Parathyroid adenoma (tissue), 2 donors: ENCODE measurements around the gene ADAD2.

Experiments used
- H2AFZ ChIP-seq: fragments of 300-600 bp; sonication (generic); one replicate; pipeline ENCODE4 v1.7.0; 2017; ENCODE audit warnings: antibody characterized with exemption, mild to moderate bottlenecking
- H3K27ac ChIP-seq: fragments of 300-600 bp; sonication (generic); one replicate; pipeline ENCODE4 v1.7.0; 2017
- H3K27me3 ChIP-seq: fragments of 300-600 bp; sonication (generic); one replicate; pipeline ENCODE4 v1.7.0; 2017; ENCODE audit warnings: low read length; ENCODE audit not compliant: control insufficient read depth, insufficient read depth
- H3K36me3 ChIP-seq: fragments of 300-600 bp; sonication (generic); one replicate; pipeline ENCODE4 v1.7.0; 2017; ENCODE audit warnings: low read length; ENCODE audit not compliant: control insufficient read depth, insufficient read depth
- H3K4me1 ChIP-seq: fragments of 300-600 bp; sonication (generic); one replicate; pipeline ENCODE4 v1.7.0; 2017; ENCODE audit warnings: control low read depth
- H3K4me2 ChIP-seq: fragments of 300-600 bp; sonication (generic); one replicate; pipeline ENCODE4 v1.7.0; 2017; ENCODE audit warnings: low read length
- H3K4me3 ChIP-seq: fragments of 300-600 bp; sonication (generic); one replicate; pipeline ENCODE4 v1.7.0; 2017; ENCODE audit warnings: low read depth, low read length
- H3K79me2 ChIP-seq: fragments of 300-600 bp; sonication (generic); one replicate; pipeline ENCODE4 v1.7.0; 2017; ENCODE audit warnings: control low read depth
- H3K9ac ChIP-seq: fragments of 300-600 bp; sonication (generic); one replicate; pipeline ENCODE4 v1.7.0; 2017; ENCODE audit warnings: mild to moderate bottlenecking
- H3K9me3 ChIP-seq: fragments of 300-600 bp; sonication (generic); one replicate; pipeline ENCODE4 v1.7.0; 2017; ENCODE audit warnings: low read length; ENCODE audit not compliant: control insufficient read depth
- TF ChIP-seq, protein P1 (sequence below): fragments of 300-600 bp; sonication (generic); IDR thresholded peaks from one replicate; pipeline ENCODE4 v1.7.0; 2017; ENCODE audit warnings: antibody characterized with exemption, mild to moderate bottlenecking
- donor health status: primary hyperparathyroidism.

The ADAD2 gene

DNA sequence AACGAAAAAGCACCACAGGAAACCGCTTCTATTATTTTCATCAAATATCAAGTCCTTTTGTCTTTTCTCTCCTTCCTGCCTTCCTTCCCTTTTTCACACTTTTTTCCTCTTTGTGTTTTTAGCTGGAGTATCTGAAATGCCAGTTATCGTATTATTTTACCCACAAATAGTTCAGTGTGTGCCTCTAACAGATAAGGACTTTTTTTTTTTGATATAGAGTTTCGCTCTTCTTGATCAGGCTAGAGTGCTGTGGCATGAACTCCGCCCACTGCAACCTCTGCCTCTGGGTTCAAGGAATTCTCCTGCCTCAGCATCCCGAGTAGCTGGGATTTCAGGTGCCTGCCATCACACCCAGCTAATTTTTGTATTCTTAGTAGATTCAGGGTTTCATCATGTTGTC, 35.2 kb upstream of the ADAD2 start:
- TF ChIP-seq, protein P1, sequence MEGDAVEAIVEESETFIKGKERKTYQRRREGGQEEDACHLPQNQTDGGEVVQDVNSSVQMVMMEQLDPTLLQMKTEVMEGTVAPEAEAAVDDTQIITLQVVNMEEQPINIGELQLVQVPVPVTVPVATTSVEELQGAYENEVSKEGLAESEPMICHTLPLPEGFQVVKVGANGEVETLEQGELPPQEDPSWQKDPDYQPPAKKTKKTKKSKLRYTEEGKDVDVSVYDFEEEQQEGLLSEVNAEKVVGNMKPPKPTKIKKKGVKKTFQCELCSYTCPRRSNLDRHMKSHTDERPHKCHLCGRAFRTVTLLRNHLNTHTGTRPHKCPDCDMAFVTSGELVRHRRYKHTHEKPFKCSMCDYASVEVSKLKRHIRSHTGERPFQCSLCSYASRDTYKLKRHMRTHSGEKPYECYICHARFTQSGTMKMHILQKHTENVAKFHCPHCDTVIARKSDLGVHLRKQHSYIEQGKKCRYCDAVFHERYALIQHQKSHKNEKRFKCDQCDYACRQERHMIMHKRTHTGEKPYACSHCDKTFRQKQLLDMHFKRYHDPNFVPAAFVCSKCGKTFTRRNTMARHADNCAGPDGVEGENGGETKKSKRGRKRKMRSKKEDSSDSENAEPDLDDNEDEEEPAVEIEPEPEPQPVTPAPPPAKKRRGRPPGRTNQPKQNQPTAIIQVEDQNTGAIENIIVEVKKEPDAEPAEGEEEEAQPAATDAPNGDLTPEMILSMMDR = no peak
- H3K9ac ChIP-seq = no peak overlapping the region
- H3K36me3 ChIP-seq = no peaks in the 10 kb centered on the region
- no peak overlapping the region for H2AFZ ChIP-seq
- no peak overlapping the region for H3K4me3 ChIP-seq
- H3K4me1 ChIP-seq = no peaks in the 10 kb centered on the region
- no peaks in the 10 kb centered on the region for H3K27me3 ChIP-seq
- H3K79me2 ChIP-seq = no peaks in the 10 kb centered on the region
- no peak overlapping the region for H3K27ac ChIP-seq
- H3K9me3 ChIP-seq = no peaks in the 10 kb centered on the region
- H3K4me2 ChIP-seq = no peak overlapping the region

DNA sequence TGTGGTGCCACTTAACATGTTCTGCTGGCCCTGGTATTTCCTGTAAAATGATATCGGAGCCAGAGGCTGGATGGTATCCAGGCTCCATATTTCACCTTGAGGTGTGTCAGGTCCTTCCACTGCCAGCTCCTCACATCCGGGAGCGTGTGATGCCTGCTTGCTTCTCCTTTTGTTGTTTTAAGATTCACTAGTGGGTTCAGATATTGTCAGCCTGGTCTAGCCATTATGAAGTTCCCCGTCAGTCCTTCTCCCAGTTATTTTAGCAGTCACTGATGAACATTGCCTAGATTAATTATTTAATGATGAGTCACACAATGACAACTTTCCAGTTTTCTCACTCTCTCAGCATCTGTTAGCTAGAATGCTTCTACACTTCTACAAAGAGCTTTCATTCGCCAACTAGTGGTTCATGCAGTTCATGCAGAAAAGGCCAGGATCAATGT, 34.6 kb upstream of the ADAD2 start:
- Histone ChIP-seq H3K36me3 (no peaks in the 10 kb centered on the region), H3K9me3 (no peaks in the 10 kb centered on the region), H3K4me1 (no peaks in the 10 kb centered on the region), H3K27me3 (no peaks in the 10 kb centered on the region), H3K27ac (no peak overlapping the region), H3K79me2 (no peaks in the 10 kb centered on the region), H3K4me3 (no peak overlapping the region), H3K4me2 (no peak overlapping the region), H2AFZ (no peak overlapping the region), H3K9ac (no peak overlapping the region)
- TF ChIP-seq, protein P1 = no peak

DNA sequence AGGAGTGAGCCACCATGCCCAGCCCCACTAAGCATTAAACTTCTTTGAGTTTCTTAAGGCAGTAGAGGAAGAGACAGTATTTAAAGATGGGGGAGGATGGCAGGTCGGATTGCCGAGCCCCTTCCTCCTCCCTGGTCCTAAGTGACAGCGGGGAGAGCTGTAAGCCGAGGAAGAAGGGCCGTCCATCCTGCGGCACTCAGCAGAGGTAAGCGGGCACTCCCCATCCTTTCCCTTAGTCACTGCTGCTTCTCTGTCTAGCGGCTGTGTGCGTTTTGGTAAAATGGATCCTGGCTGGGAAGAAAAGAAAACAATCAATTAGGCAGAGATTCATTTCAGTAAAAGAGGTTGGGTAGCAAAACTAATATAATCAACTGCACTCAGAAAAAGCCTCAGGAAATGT, 31.9 kb upstream of the ADAD2 start:
- Histone ChIP-seq H3K4me1 (no peaks in the 10 kb centered on the region), H3K9me3 (no peaks in the 10 kb centered on the region), H3K79me2 (no peaks in the 10 kb centered on the region), H3K27ac (no peak overlapping the region), H3K4me3 (no peak overlapping the region), H3K9ac (no peak overlapping the region), H3K27me3 (no peaks in the 10 kb centered on the region), H3K4me2 (no peak overlapping the region), H3K36me3 (no peaks in the 10 kb centered on the region), H2AFZ (no peak overlapping the region)
- TF ChIP-seq, protein P1 = no peak

DNA sequence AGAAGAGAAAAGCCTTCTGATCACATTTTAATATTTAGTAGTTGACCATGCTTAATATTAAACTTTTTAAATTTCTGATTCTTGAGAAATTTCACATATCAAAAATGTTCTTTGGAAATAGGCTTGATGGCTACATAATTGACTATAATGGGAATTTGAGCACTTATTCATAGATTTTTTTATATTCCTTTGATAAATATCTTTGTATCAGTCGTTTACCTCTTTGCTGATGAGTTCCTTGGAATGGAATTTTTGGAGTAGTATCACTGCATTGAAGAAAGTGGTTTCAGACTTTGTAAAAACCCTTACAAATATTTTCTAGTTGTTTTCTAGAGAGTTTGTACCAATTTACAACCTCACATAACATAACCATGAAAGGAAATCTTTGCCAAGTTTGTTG, 31.2 kb upstream of the ADAD2 start:
- Histone ChIP-seq H3K4me1 (no peaks in the 10 kb centered on the region), H3K27me3 (no peaks in the 10 kb centered on the region), H3K9me3 (no peaks in the 10 kb centered on the region), H3K79me2 (no peaks in the 10 kb centered on the region), H3K9ac (no peak overlapping the region), H2AFZ (no peak overlapping the region), H3K4me2 (no peak overlapping the region), H3K27ac (no peak overlapping the region), H3K36me3 (no peaks in the 10 kb centered on the region), H3K4me3 (no peak overlapping the region)
- TF ChIP-seq, protein P1 = no peak

DNA sequence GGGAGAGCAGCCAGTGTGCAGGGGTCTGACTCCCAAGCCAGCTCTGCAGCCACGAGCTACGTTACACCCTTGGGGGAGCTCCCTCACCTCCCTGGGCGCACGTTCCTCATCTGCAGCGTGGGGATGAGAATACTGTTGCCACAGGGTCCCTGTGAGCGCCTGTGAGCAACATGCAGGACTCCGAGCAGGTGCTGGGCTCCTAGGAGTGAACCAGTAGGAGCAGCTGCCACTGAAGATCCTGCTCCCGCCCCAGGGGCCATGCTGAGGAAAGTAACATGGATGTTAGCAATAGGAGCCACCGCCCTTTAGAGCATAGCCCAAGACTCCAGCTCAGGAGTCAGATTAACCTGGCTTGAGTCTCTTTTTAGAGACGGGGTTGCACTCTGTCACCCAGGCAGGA, 29.9 kb upstream of the ADAD2 start:
- no peak overlapping the region for H3K27ac ChIP-seq
- H2AFZ ChIP-seq = no peak overlapping the region
- H3K9ac ChIP-seq = no peak overlapping the region
- H3K36me3 ChIP-seq = no peaks in the 10 kb centered on the region
- H3K4me1 ChIP-seq = no peaks in the 10 kb centered on the region
- no peaks in the 10 kb centered on the region for H3K79me2 ChIP-seq
- H3K4me3 ChIP-seq = no peak overlapping the region
- TF ChIP-seq, protein P1 = no peak
- no peak overlapping the region for H3K4me2 ChIP-seq
- H3K9me3 ChIP-seq = no peaks in the 10 kb centered on the region
- no peaks in the 10 kb centered on the region for H3K27me3 ChIP-seq
